GM12892 (cell line): ENCODE measurements around the gene MYH9.

Source experiments
- DNase-seq: peaks from one replicate; pipeline ENCODE4 v3.0.0; 2011; ENCODE audit not compliant: insufficient read length
- FAIRE-seq: peaks from 2 replicates; lab custom pipeline; 2011; peaks lifted over from hg19 to GRCh38; lab: Jason Lieb, UNC
- POLR2A ChIP-seq: IDR thresholded peaks from 2 replicates; pipeline ENCODE4 v1.6.1; 2011; ENCODE audit warnings: low read depth, low read length, control low read depth
- POLR2AphosphoS5 ChIP-seq: IDR thresholded peaks from 2 replicates; pipeline ENCODE4 v1.6.1; 2011; ENCODE audit warnings: low read depth, low read length, control low read depth
- TAF1 ChIP-seq: IDR thresholded peaks from 2 replicates; pipeline ENCODE4 v1.6.1; 2011; ENCODE audit warnings: low read depth, mild to moderate bottlenecking, control low read depth, low read length, borderline replicate concordance

Gene MYH9

DNA sequence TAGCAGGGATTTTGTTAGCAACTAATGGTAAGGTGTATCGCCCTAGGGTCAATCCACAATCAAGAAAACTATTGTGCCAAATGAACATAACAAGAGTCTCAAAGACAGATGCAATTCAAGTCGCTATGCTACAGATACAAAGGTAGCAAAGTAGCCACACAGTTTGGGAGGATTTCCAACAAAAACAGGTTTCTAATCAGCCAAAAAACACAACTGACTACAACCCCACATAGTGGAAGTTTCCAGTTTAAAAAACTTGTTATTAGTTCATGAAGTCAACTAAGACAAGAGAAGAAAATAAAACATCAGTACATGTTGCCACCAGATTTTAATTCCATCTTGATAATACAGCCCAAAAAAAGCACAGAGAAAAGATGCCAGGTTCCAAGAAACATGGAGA, 38.0 kb downstream of the MYH9 start:
- FAIRE-seq, result no peak
- no peak for DNase-seq
- TF ChIP-seq POLR2AphosphoS5 (no peak), POLR2A (no peak), TAF1 (no peak)

DNA sequence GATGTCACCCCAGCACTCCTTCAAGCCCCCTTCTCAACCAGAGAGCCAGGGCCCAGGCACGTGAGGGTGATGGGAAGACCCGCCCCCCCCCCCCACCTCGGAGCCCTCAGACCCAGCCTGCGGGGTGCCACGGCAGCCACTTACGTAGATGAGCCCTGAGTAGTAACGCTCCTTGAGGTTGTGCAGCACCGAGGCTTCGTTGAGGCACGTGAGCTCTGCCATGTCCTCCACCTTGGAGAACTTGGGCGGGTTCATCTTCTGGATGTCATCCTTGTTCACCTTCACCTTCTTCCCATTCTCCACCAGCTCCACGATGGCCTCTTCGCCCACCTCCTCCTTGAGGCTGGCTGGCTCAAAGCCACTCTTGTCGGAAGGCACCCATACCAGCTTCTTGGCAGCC, 39.0 kb downstream of the MYH9 start:
- DNase-seq (no peak), FAIRE-seq (no peak)
- TF ChIP-seq TAF1 (no peak), POLR2AphosphoS5 (no peak), POLR2A (no peak)

DNA sequence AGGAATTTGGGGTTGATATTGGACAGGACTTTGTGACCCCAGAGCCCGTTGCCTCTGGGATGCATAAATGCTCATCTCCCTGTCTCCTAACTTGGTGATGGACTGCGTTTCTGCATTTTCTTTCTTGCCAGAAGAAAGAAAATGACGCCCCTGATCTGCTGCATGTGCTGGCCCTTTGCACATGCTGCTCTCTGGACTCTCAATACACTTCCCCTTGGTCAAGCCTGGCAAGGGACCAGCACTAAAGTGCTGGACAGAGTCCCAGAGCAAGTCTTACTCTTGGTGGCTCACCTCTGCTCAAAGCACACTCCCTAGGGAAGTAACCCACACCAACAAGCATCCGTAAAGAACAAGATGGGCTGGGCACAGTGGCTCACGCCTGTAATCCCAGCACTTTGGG, 40.7 kb downstream of the MYH9 start:
- FAIRE-seq, result peak; percentile 67
- TF ChIP-seq POLR2AphosphoS5, result no peak
- no peak for DNase-seq

DNA sequence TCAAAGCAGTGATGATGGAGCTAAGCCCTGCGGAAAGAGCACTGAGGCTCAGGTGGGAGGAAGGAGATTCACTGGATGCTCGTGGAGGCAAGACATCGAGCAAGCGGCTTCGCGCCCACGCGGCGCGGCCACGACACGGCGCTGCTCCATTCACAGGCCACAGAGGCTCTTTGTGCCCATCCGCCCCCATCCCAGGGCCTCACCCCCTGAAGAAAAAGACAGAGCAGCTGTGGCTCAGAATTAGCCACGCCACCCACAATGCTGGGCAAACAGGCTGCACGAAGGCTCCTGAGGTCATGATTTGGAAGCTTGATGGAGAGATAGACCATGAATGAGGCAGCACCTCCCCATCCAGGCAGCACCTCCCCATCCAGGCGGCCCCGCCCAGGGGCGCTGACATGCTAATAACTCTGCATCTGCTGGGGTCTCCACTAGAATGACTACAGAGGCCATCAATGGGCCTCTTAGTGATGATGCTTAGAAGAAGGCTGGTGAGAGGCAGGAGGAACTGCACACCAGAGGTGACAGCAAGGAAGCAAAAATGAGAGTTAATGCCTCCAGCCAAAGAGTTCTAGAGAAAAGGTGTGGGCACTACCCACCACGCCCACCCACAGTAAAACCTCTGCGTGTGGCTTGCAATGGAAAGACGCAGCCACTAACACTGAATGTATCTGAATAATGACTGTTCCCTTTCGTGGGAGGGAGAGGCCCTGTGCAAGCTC, 43.5 kb downstream of the MYH9 start:
- TF ChIP-seq POLR2AphosphoS5 (no peak), POLR2A (no peak), TAF1 (no peak)
- DNase-seq, result no peak
- no peak for FAIRE-seq

DNA sequence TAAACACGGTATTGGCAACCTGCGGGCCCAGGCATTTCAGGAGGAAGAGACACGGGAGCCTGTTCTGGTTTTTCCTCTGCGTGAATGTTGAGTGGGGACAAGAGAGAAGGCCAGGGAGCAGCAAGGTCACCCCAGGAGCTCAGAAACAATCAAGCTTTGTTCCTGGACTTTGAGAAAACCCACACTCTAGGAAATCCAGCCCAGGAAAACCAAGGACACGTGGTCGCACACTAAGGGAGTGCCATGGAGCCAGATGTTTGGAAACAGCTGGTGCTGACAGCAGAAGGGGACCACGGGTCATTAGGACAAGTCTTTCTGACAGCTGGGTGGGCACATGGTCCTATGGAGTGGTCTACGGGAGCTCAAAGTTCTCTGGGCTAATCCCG, 44.1 kb downstream of the MYH9 start:
- TF ChIP-seq POLR2AphosphoS5, result 0 out of 2 replicates have a peak, but pooled peaks have one; percentile 9
- no peak for TF ChIP-seq TAF1
- FAIRE-seq (no peak), DNase-seq (no peak)

DNA sequence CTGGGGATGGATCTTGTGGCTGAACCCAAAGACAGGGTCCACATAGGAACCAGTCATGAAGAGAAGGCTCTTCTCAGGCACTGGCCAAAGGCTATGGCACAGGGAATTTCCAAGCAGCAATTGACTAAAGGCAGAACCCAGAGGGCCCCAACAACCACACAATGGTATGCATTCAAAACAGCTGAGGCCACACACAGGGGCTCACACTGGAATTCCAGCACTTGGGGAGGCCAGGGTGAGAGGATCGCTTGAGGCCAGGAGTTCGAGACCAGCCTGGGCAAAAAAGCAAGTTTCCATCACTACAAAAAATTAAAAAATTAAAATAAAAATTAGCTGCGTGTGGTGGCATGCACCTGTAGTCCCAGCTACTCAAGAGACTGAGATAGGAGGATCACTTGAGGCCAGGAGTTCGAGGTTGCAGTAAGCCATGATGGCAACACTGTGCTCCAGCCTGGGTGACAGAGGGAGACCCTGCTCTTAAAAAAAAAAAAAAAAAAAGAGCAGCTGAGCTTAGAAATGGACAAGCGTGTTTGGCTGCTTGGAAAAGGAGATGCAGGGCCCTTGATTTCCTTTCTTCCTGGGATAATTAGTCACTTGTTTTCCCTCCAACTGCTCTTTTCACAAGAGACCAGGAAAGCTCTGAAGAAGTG, 44.6 kb downstream of the MYH9 start:
- FAIRE-seq (no peak), DNase-seq (no peak)
- TF ChIP-seq TAF1 (no peak), POLR2A (no peak), POLR2AphosphoS5 (no peak; the same call in 1 of the 2 replicates)

- no peak for TF ChIP-seq POLR2A
- TF ChIP-seq TAF1, result no peak
- no peak for TF ChIP-seq POLR2AphosphoS5
- FAIRE-seq, result no peak
- no peak for DNase-seq
These were observed 46.1 kb downstream of the MYH9 start for GRCh38 chr22:36341640-36342041.

DNA sequence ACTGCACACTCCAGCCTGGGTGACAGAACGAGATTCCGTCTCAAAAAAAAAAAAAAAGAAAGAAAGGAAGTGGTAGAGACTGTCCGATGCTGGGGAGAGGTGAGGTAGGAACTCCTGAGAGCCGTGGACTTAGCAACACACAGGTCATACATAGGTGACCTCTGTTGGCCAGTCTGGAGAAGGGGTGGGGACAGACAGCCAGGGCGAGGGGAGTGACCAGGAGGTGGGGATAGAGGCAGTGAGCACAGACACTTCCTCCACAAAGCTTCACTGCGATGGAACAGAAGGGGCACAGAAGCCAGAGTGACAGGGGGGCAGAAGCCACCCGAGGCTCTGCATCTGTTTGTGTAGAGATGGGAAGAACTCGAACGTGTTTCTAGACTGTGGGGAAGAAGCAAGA, 47.1 kb downstream of the MYH9 start:
- FAIRE-seq (no peak), DNase-seq (no peak)
- TF ChIP-seq POLR2A (no peak), TAF1 (no peak)

GRCh38 chr22:36339171-36340065, 48.3 kb downstream of the MYH9 start:
- peak; percentile 53 for FAIRE-seq
- DNase-seq, result no peak
- no peak for TF ChIP-seq POLR2AphosphoS5
- no peak for TF ChIP-seq TAF1
- TF ChIP-seq POLR2A, result no peak

DNA sequence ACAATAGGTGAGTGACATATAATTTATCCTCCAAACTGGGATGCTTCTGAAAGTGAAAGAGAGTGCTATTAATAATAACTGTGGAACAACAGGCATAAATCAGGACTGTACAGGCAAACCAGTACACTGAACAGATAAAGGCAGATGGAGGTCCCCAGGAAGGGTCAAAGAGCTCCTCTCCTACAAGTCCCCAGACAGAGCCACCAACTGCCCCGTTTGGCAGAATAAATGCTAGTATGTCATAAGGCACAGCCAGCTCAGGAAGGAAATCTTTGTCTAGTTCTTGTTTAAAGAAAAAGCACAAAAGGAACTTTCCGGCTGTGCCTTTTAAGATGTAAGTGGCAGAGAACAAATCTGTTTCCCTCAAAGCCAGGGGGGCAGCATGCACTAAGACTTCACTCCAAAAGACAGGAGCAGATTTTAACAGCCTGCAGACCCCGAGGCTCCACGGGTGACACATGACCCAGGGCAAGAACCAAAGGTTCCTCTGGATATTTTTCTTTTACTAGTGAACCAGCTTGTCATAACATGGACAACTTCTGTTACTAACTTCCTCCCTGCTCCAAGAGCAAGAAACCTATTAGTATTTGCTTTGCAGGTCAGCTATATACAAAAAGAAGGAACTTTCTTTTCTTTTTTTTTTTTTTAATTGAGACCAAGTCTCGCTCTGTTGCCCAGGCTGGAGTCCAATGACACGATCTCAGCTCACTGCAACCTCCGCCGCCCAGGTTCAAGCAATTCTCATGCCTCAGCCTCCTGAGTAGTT, 50.2 kb downstream of the MYH9 start:
- peak; percentile 81 for FAIRE-seq
- TF ChIP-seq POLR2A, result no peak
- TF ChIP-seq TAF1, result no peak
- TF ChIP-seq POLR2AphosphoS5, result no peak

More for the DNA sequence above, 50.2 kb downstream of the MYH9 start:
- DNase-seq, result no peak
